RPMI8226 (cell line): ENCODE measurements around the gene REEP1.
A peak's percentile ranks its signal among the peaks of the same experiment; 100 is the strongest.
"Not testable (repeated sequence)": the region's sequence is repeated elsewhere in the genome, so short reads cannot be mapped to it uniquely, and the experiment has no call there.

Source experiments
- DNase-seq: peaks from one replicate; pipeline ENCODE4 v3.0.0-alpha.2; 2015

Gene REEP1

GRCh38 chr2:86239745-86240144, 97.7 kb downstream of the REEP1 start:
- no peak for DNase-seq

DNA sequence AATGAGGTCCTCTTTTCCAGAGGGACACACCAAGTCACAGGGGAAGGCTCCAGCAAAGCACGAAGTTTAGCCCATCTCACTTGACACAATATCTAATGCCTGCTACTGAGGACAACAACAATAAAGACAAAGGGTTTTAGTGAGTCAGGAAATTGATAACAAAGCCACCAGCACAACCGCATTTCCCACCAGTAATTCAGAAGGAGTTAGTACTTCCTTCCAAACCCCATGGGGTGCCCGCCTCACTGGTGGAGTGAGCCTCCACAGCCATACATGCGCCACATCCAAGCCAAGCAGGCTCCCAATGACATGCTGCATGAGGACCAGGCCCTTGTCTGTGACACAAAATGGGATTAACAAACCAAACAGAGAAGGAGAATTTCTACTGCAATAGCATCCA, 98.1 kb downstream of the REEP1 start:
- no peak for DNase-seq

GRCh38 chr2:86238354-86238753, 99.1 kb downstream of the REEP1 start:
- DNase-seq = no peak

- no peak for DNase-seq
Observed at GRCh38 chr2:86237172-86237571, 100.3 kb downstream of the REEP1 start.

DNA sequence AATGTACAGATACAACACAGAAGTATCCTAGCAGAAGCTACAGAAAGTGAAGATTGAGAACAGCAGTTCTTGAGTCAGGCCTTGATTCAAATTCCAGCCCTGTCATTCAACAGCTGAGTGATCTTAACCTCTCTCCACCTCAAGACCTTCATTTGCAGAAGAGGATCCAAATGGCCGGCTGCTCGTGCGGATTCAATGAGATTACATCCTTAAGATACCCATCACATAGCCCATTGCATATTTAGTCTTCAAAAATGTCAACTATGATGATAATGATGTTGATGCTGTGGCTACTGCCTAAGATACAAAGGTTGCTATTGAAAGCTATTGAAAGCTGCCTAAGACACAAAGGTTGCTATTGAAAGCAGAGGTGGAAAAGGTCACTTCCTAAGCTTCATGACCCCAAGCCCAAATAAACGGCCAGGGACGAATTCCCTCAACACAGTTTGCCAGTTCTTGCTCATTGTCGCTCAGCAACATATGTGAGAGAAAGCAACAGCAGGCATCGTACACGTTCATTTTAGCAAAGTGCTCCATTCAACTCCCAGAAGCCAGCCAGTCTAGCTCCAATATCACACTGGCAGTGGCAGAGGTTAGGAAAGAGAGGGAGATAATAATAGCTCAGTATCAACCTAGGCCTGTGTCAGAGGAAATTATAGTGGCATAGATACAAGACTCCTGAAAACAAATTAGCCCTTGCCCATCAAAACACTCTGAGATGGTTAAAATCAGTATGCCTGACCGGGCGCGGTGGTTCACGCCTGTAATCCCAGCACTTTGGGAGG, 102.0 kb downstream of the REEP1 start:
- no peak for DNase-seq

DNA sequence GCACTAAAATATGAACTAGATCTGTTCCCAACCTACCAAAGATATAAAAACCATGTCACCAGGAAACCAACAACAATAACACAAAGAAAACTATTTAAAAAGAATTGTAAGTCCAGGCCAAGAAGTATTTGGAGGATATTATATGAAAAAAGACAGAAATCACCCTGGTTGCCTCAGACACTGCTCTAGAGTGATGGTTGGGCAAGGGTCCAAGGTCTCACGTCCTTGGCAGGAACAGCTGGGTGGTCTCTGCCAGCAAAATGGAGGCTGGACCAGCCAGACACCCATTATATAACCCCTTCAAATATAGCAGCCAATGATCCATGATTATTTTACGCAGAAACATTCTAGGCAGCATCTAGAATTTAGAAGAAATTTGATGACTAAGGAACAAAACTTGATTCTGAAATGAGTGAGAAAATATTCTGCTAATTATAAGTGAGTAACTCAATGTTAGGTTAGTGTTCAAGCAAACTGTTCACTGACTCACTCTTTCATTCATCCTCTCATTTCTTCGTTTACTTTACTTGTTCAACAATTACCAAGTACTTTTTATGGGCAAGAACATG, 102.8 kb downstream of the REEP1 start:
- no peak for DNase-seq

- no peak for DNase-seq
Observed at GRCh38 chr2:86233436-86233835, 104.0 kb downstream of the REEP1 start.

DNA sequence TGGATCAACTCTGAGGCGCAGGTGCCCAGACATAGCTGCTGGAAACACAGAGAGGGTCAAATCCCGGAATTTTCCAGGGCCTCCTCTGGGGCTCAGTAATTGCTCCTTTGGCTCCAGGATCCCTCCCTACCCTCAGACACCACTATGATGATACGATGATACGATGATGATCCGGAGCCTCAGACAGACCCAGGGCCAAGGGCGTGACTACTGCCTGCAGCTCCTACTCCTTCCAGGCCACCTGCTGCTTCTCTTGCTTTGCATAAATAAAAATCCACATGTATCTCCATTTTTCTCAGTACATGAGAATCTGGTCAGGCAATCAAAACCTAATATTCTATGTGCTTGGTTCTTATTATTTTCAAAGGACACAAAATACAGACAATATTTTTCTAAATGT, 104.5 kb downstream of the REEP1 start:
- no peak for DNase-seq

- DNase-seq = no peak
Observed at GRCh38 chr2:86232373-86232784, 105.0 kb downstream of the REEP1 start.

- DNase-seq = no peak
Observed at GRCh38 chr2:86231680-86232372, 105.6 kb downstream of the REEP1 start.

DNA sequence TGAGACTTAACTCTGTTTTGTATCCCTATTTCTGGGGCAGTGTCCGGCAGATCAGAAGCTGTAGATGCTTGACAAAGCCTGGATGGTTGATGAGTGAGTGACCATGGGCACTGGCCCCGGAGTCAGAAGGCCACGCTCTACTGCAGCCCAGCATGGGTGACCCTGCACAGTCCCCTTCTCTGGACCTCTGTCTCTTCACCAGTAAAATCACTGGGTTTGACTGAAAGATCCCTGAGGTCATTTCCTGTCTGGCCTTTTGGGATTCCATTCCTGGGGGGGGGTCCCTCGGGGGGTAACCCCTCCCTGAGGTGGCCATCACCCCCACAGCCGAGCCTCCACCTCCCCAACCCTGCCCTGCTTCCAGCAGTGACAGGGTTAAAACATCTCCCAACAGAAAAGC, 106.5 kb downstream of the REEP1 start:
- DNase-seq = no peak

DNA sequence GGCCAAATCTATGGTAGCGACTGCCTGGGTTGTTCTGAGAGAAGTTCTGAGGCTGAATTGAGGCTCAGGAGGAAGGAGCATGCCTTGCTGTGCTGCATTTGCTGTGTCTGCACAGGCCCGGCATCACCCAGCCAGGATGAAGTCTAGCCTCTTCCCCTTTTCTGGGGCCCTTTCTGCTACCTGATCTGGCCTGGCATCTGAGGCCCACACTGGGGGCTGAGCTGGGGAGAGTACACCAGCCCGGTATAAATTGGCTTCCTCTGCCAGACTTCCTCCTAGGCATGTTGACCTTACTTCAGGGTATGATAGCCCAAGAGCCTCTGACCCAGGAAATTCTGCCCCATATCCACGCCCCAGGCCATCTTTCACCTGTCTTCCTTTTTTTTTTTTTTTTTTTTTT, 108.2 kb downstream of the REEP1 start:
- DNase-seq = peak; percentile 63

DNA sequence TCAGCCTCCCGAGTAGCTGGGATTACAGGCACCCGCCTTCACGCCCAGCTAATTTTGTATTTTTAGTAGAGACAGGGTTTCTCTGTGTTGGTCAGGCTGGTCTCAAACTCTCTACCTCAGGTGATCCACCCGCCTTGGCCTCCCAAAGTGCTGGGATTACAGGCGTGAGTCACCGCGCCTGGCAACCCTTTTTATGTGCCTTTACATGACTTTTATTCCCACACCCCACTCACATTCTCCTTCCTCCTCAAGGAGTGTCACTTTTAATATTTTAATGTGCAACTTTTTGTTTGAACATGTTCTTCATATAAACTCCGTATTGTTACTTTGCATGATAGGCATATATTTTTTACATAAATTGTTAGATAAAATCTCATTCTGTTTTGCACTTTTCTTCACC, 108.9 kb downstream of the REEP1 start:
- not testable (repeated sequence) for DNase-seq

GRCh38 chr2:86227685-86228084, 109.7 kb downstream of the REEP1 start:
- no peak for DNase-seq

DNA sequence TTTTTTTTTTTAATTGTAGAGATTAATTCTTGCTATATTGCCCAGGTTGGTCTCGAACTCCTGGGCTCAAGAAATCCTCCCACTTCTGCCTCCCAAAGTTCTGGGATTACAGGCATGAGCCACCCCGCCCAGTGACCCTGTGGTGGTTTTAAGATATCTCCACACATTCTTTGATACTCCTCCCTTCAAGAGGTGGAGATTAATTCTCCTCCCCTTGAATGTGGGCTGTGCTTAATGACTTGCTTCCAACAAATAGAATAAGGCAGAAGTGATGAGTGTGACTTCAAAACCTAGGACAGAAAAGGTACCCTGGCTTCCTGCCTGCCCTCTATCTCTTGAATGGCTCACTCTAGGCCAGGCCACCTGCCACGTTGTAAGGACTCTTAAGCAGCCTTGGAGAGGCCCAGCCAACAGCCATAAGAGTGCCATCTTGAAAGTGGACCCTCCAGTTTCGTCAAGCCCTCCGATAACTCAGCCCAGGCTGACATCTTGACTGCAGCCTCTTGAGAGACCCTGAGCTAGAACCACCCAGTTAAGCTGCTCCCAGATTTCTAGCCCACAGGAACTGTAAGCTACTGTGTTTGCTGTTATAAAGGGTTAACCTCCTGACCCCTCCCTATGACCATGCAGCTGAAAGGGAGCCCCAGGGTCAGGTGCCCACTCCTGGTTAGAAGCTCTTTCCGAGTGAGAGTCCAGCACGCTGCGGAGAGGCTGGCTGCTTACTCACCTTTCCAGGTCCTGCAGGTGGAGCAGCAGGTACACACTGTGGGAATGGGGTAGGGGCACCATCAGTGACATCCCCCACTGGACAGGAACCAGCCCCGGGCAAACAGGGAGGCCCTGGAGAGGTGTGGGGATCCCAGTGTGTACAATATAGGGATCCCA, 110.5 kb downstream of the REEP1 start:
- DNase-seq = no peak

GRCh38 chr2:86226070-86226469, 111.4 kb downstream of the REEP1 start:
- no peak for DNase-seq

DNA sequence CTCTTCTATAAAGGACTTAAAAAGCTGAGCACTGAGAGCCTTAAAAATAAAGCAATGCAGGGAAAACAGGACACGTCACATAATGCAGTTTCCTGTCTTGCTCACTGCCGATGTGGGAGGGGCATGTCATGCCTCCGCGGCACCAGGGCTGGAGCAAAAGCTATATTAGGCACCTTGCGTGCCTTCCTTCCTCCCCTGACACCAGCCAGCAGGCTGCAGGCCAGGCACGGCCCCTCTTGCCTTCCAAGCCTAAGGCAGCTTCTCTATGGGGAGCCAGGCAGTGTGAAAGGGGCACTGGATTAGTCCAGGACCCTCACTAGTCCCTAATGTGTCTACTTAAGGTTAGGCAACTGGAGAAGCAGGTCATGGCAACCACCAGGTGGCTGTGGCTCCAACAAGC, 111.8 kb downstream of the REEP1 start:
- DNase-seq = peak; percentile 51

DNA sequence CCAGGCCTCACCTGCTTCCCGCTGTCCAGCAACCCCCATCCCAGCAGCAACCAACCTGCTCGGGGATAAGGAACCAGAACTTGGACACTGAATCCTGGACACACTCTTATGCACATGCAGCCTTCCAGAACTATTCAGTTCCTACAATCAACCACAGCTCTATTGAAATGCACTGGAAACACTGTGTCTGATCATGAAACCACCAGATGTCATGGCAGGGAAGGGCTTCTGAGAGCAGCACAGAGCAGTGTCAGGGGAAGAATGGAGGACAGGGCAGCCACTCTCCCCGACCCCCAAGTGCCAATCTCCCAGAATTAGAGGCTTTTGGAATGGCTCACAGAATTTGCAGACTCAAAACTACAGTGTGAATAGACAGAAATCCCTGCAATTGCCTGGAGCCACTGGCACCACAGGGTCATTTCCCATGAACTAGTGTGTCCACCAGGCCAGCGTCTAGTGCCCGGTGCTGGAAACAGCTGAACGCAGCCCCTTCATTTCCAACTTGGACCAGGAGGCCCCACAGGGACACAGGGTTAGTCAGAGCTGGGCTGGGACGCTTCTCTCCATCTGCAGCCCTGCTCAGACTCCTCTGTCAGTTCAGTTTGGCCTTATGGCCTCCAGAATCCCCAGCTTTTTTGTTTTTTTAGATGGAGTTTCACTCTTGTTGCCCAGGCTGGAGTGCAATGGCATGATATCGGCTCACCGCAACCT, 112.6 kb downstream of the REEP1 start:
- peak; percentile 18 for DNase-seq

- no peak for DNase-seq
Observed at GRCh38 chr2:86223927-86224560, 113.4 kb downstream of the REEP1 start.

GRCh38 chr2:86223140-86223926, 114.1 kb downstream of the REEP1 start:
- peak; percentile 67 for DNase-seq

- peak; percentile 78 for DNase-seq
Observed at GRCh38 chr2:86221066-86221684, 116.3 kb downstream of the REEP1 start.
